GM13977 (cell line): Measurements from ENCODE around the gene CDC42BPA.
A peak's percentile ranks its signal among the peaks of the same experiment; 100 is the strongest.
"Not testable (repeated sequence)": the region's sequence is repeated elsewhere in the genome, so short reads cannot be mapped to it uniquely, and the experiment has no call there.

Source experiments
- DNase-seq: peaks from one replicate; pipeline ENCODE4 v3.0.0; 2012; ENCODE audit warnings: low spot score
- in situ Hi-C: fragments of 300-500 bp; cut with MboI; formaldehyde crosslinking; loops from one replicate; pipeline ENCODE4 v1.12.0; 2022; ENCODE audit warnings: low sequenced_read_pairs, low pct_unique_long_range_greater_than_20kb, mixed read lengths, inconsistent platforms; ENCODE audit not compliant: unreplicated experiment
- TF ChIP-seq, protein P1 (sequence below): IDR thresholded peaks from 2 replicates; pipeline ENCODE4 v1.5.1; 2012; ENCODE audit warnings: mild to moderate bottlenecking, control low read depth; ENCODE audit not compliant: insufficient read depth; ENCODE audit errors: extremely low read depth, missing control alignments

CDC42BPA gene

DNA sequence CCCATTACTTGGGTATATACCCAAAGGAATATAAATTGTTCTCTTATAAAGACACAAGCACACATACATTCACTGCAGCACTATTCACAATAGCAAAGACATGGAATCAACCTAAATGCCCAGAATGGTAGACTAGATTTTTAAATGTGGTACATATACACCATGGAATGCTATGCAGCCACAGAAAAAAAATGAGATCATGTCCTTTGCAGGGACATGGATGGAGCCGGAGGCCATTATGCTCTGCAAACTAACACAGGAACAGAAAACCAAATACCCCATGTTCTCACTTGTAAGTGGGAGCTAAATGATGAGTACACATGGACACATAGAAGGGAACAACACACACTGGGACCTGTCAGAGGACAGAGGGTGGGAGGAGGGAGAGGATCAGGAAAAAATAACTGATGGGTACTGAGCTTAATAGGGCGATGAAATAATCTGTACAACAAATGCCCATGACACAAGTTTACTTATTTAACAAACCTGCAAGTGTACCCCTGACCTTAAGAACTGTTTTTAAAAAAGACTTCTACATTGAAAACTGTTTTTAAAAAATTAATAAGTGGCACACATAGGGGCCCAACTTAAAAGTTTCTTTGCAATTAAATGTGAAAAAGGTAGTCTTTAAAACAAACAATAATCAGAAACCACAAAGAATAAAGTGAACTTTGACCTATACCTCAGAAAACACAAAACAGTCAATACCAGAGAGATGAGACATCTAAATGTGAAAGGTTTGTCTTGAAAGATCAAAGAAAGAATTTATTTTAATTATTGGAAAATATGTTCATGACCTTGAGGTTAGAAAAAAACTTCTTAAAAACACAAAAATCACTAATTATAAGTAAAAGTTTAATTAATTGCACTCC, 75.2 kb downstream of the CDC42BPA start:
- TF ChIP-seq, protein P1, sequence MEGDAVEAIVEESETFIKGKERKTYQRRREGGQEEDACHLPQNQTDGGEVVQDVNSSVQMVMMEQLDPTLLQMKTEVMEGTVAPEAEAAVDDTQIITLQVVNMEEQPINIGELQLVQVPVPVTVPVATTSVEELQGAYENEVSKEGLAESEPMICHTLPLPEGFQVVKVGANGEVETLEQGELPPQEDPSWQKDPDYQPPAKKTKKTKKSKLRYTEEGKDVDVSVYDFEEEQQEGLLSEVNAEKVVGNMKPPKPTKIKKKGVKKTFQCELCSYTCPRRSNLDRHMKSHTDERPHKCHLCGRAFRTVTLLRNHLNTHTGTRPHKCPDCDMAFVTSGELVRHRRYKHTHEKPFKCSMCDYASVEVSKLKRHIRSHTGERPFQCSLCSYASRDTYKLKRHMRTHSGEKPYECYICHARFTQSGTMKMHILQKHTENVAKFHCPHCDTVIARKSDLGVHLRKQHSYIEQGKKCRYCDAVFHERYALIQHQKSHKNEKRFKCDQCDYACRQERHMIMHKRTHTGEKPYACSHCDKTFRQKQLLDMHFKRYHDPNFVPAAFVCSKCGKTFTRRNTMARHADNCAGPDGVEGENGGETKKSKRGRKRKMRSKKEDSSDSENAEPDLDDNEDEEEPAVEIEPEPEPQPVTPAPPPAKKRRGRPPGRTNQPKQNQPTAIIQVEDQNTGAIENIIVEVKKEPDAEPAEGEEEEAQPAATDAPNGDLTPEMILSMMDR: no peak
- no peak for DNase-seq
- in situ Hi-C loops: no loop called here

DNA sequence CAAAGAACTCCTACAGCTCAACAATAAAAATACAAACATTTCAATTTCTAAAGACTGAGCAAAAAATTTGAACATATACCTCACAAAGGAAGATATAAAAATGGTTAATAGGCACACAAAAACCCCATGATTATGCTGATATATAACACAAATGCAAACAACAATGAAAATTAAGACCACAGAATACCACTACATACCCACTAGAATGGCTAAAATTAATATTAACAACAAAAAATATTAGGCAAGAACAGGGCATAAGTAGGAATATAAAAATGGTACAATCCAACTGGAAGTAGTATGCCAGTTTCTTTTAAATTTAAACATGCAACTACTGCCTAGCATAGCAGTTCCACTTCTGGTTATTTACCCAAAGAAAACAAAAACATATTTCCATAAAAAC, 77.3 kb downstream of the CDC42BPA start:
- in situ Hi-C loops: no loop called here
- TF ChIP-seq, protein P1: no peak
- no peak for DNase-seq

DNA sequence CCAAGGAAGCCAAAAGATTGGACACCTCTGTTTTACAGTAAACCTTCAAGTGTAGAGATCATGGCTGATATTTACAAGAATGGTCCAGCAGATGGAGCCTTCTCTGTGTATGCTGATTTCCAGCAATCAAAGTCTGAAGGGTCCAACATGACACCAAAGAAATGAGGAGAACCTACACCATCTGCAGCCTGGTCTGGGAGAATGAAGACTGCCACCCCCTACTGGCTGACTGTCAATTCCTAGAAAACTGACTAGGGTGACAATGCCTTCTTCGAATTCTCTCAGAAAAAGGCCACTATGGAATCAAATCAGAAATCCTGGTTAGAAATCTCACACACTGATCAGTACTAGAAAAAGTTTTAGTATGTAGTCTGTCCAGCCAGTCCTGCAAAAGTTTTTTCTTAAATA, 83.3 kb downstream of the CDC42BPA start:
- TF ChIP-seq, protein P1: peak; percentile 30
- peak; percentile 27 for DNase-seq
- in situ Hi-C loops: no loop called here

DNA sequence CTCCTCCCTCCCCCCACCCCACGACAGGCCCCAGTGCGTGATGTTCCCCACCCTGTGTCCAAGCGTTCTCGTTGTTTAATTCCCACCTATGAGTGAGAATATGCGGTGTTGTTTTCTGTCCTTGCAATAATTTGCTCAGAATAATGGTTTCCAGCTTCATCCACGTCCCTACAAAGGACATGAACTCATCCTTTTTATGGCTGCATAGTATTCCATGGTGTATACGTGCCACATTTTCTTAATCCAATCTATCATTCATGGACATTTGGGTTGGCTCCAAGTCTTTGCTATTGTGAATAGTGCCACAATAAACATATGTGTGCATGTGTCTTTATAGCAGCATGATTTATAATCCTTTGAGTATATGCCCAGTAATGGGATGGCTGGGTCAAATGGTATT, 87.2 kb downstream of the CDC42BPA start:
- in situ Hi-C loops, DNase-seq: not testable (repeated sequence)

DNA sequence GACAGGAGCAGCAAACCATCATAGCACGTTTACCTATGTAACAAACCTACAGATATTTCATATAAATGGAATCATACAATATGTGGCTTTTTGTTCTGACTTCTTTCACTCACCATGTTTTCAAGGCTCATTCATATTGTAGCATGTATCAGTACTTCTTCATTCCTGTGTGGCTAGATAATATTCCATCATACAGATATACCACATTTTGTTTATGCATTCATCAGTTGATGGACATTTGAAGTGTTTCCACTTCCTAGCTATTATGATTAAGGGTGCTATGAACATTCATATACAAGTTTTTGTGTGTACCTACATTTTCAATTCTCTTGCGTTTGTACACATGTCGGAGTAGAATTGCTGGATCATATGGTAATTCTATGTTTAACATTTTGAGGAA, 90.1 kb downstream of the CDC42BPA start:
- TF ChIP-seq, protein P1: no peak
- in situ Hi-C loops: no loop called here
- no peak for DNase-seq

DNA sequence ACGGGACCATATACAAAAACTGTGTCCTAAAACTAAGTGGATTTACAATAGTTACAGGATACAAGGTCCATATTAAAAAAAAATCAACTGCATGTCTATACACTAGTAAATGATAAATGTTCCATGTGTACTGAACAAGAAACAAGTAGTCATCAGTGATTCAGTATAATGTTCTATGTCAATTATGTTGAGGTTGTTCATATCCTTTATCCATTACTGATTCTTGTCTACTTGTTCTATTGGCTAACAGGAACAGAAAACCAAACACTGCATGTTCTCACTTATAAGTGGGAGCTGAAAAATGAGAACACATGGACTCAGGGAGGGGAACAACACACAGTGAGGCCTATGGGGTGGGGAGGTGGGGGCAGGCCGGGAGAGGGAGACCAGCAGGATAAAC, 90.5 kb downstream of the CDC42BPA start:
- TF ChIP-seq, protein P1: no peak
- in situ Hi-C loops: no loop called here
- no peak for DNase-seq

DNA sequence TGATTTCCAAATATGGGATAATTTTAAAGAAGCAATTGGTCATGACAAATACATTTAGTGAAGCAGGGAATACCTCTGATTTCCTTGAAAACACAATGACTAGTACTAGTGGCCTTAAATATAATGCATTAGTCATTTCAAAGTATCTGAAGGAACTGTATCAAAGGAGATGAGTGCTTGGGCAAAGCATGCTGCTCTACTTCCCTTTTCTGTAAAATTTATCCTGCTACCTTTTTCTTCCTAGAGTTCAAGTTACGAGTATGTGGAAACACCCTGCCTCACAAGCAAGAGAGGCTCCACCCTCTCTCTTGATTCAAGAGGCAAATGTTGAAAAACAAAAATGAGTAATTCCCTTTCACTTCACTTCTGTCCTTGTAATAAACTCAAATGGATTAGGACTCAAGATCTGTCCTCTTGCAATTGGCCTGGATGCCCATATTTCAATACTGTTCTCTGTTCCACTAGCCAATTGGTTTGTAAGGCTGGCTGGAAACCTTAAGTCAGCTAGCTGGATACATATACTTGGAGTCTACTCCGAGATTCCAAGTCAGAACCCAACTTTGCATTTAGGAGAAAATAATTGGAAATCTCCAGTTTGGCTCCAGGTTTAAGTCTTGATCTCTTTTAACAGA, 92.5 kb downstream of the CDC42BPA start:
- no peak for DNase-seq

More for the DNA sequence above, 92.5 kb downstream of the CDC42BPA start:
- TF ChIP-seq, protein P1: no peak
- in situ Hi-C loops: no loop called here
